ENCODE data around the gene TTR. TPM values are rescaled to one million over a fixed set of nuclear protein-coding genes. Genes with fewer than 3 reads are reported as not detected.

Gene TTR
- polyA plus RNA-seq, 4 donors = 0.63 to 2,731 (median 6.0) TPM

DNA sequence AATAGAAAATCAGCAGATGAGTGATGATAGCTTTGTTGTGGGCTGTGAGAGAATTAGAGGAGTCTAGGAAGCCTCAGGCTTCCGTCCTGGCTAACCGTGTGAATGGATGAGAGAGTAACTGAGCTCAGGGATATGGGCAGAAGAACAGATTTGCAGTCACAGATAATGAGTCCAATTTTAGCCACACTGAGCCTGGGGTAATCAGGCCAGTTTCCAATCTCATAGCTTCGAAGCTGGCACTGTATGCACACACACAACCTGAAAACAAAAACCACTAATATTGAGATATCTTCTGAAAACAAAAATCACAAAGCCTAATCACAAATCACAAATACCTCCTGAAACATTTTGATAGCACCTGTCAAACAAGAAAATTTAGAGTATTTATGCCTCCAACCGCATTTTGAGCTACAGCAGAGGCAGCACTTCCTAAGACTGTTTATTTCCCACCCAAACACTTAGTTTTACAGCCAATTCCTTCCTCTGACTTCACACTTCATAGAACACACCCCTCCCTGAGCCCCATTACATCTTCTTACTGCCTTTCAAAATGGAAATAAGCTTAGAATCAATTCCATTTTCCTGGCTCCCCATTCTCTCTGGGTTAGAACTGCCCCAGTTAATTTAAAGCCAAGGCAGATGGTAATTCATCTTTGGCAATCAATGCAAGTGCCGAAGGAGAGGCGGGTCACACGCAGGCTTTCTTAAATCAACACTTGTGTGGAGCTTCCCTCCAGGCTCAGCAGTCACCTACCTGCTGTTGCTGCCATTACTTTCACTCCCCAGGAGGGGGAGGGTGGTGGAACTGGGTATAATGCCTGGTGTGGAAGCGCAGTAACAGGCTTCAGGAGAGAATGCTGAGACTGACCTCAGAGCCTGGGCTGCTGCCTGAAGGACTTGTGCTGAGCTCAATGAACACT, 18.9 kb downstream of the TTR start:
- DNase-seq (peak; percentile 77 to 80), FAIRE-seq (no peak)
- Histone ChIP-seq H3K27ac (ENCODE audit: low read depth in 1 of 3, low read length in 2 of 3) (no peak overlapping the region), H3K36me3 (ENCODE audit: control insufficient read depth in 3 of 3, insufficient read depth in 2 of 3, low read depth in 1 of 3, low read length in 3 of 3) (no peaks in the 10 kb centered on the region), H3K27me3 (ENCODE audit: control insufficient read depth in 3 of 3, insufficient read depth in 3 of 3, low read length in 3 of 3) (no peaks in the 10 kb centered on the region), H3K4me1 (ENCODE audit: control insufficient read depth in 3 of 3, insufficient read depth in 2 of 3, low read depth in 1 of 3, low read length in 2 of 3) (peaks cover 0 to 3% (median 0%) of the 10 kb centered on the region in 3 donors), H3K4me3 (ENCODE audit: low read depth in 1 of 3, low read length in 3 of 3) (no peak overlapping the region), H3K9me3 (ENCODE audit: control insufficient read depth in 2 of 2, insufficient read depth in 1 of 2, low read depth in 1 of 2, low read length in 1 of 2) (no peaks in the 10 kb centered on the region)
- 48 to 54% (median 54%) methylated on average over 8 of the region's 8 CpGs for WGBS, 3 donors

DNA sequence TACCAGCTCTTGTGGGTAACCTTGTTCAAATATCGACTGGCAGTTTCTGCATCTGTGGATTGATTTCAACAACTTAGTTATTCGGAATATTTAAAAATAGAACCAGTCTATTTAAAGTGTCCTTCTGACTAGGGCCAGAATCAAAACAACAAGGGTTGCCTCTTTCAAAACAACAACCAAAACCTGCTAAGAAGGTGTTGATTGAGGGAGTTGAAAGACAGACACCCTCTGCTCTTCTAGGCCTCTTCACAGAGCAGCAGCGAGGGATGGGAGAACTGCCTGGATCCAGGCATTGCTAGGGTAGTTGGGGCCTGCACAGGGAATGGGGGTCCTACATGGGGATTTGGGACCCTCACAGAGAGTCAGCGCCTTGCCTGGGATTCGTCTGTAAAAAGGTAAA, 19.8 kb downstream of the TTR start:
- 85 to 91% (median 90%) methylated on average over 5 of the region's 5 CpGs for WGBS, 3 donors
- Histone ChIP-seq H3K4me3 (ENCODE audit: low read depth in 1 of 3, low read length in 3 of 3) (no peak overlapping the region), H3K27ac (ENCODE audit: low read depth in 1 of 3, low read length in 2 of 3) (no peak overlapping the region), H3K36me3 (ENCODE audit: control insufficient read depth in 3 of 3, insufficient read depth in 2 of 3, low read depth in 1 of 3, low read length in 3 of 3) (no peaks in the 10 kb centered on the region), H3K4me1 (ENCODE audit: control insufficient read depth in 3 of 3, insufficient read depth in 2 of 3, low read depth in 1 of 3, low read length in 2 of 3) (no peaks in the 10 kb centered on the region), H3K27me3 (ENCODE audit: control insufficient read depth in 3 of 3, insufficient read depth in 3 of 3, low read length in 3 of 3) (no peaks in the 10 kb centered on the region), H3K9me3 (ENCODE audit: control insufficient read depth in 2 of 2, insufficient read depth in 1 of 2, low read depth in 1 of 2, low read length in 1 of 2) (no peaks in the 10 kb centered on the region)
- FAIRE-seq = no peak
- DNase-seq = no peak

- H3K9me3 ChIP-seq (ENCODE audit: control insufficient read depth in 2 of 2, insufficient read depth in 1 of 2, low read depth in 1 of 2, low read length in 1 of 2) = no peaks in the 10 kb centered on the region
- H3K36me3 ChIP-seq (ENCODE audit: control insufficient read depth in 3 of 3, insufficient read depth in 2 of 3, low read depth in 1 of 3, low read length in 3 of 3) = no peaks in the 10 kb centered on the region
- no peak overlapping the region for H3K4me3 ChIP-seq (ENCODE audit: low read depth in 1 of 3, low read length in 3 of 3)
- DNase-seq (no peak), FAIRE-seq (no peak)
- no peak overlapping the region for H3K27ac ChIP-seq (ENCODE audit: low read depth in 1 of 3, low read length in 2 of 3)
- WGBS, 3 donors = 60 to 74% (median 63%) methylated on average over 6 of the region's 6 CpGs
- no peaks in the 10 kb centered on the region for H3K4me1 ChIP-seq (ENCODE audit: control insufficient read depth in 3 of 3, insufficient read depth in 2 of 3, low read depth in 1 of 3, low read length in 2 of 3)
- H3K27me3 ChIP-seq (ENCODE audit: control insufficient read depth in 3 of 3, insufficient read depth in 3 of 3, low read length in 3 of 3) = no peaks in the 10 kb centered on the region
Measured at GRCh38 chr18:31612124-31612523, 20.4 kb downstream of the TTR start.

GRCh38 chr18:31614044-31614443, 22.4 kb downstream of the TTR start:
- no peaks in the 10 kb centered on the region for H3K36me3 ChIP-seq (ENCODE audit: control insufficient read depth in 3 of 3, insufficient read depth in 2 of 3, low read depth in 1 of 3, low read length in 3 of 3)
- WGBS, 3 donors = 77 to 89% (median 83%) methylated on average over 2 of the region's 2 CpGs
- H3K4me3 ChIP-seq (ENCODE audit: low read depth in 1 of 3, low read length in 3 of 3) = no peak overlapping the region
- DNase-seq (no peak), FAIRE-seq (no peak)
- no peaks in the 10 kb centered on the region for H3K4me1 ChIP-seq (ENCODE audit: control insufficient read depth in 3 of 3, insufficient read depth in 2 of 3, low read depth in 1 of 3, low read length in 2 of 3)
- H3K27ac ChIP-seq (ENCODE audit: low read depth in 1 of 3, low read length in 2 of 3) = no peak overlapping the region
- H3K27me3 ChIP-seq (ENCODE audit: control insufficient read depth in 3 of 3, insufficient read depth in 3 of 3, low read length in 3 of 3) = no peaks in the 10 kb centered on the region
- no peaks in the 10 kb centered on the region for H3K9me3 ChIP-seq (ENCODE audit: control insufficient read depth in 2 of 2, insufficient read depth in 1 of 2, low read depth in 1 of 2, low read length in 1 of 2)

DNA sequence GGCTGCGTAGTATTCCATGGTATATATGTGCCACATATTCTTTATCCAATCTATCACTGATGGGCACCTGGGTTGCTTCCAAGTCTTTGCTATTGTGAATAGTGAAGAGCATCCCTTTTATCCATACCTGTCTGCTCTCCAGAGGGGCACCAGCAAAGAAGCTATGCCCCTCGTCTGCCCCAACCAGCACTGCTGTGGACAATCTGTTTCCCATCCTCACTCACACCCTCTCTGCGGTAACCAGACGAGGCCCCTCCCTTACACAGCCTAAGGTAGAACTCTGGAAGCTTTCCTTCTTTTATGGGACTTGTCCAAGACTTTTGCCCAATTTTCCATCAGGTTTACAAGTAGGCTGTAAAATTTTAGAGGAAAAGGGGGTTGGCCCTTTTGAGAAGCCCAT, 24.9 kb downstream of the TTR start:
- FAIRE-seq (no peak), DNase-seq (no peak)
- 85 to 92% (median 88%) methylated on average over 4 of the region's 4 CpGs for WGBS, 3 donors
- Histone ChIP-seq H3K27me3 (ENCODE audit: control insufficient read depth in 3 of 3, insufficient read depth in 3 of 3, low read length in 3 of 3) (no peaks in the 10 kb centered on the region), H3K36me3 (ENCODE audit: control insufficient read depth in 3 of 3, insufficient read depth in 2 of 3, low read depth in 1 of 3, low read length in 3 of 3) (no peaks in the 10 kb centered on the region), H3K9me3 (ENCODE audit: control insufficient read depth in 2 of 2, insufficient read depth in 1 of 2, low read depth in 1 of 2, low read length in 1 of 2) (no peaks in the 10 kb centered on the region), H3K27ac (ENCODE audit: low read depth in 1 of 3, low read length in 2 of 3) (no peak overlapping the region), H3K4me1 (ENCODE audit: control insufficient read depth in 3 of 3, insufficient read depth in 2 of 3, low read depth in 1 of 3, low read length in 2 of 3) (no peaks in the 10 kb centered on the region), H3K4me3 (ENCODE audit: low read depth in 1 of 3, low read length in 3 of 3) (no peak overlapping the region)

DNA sequence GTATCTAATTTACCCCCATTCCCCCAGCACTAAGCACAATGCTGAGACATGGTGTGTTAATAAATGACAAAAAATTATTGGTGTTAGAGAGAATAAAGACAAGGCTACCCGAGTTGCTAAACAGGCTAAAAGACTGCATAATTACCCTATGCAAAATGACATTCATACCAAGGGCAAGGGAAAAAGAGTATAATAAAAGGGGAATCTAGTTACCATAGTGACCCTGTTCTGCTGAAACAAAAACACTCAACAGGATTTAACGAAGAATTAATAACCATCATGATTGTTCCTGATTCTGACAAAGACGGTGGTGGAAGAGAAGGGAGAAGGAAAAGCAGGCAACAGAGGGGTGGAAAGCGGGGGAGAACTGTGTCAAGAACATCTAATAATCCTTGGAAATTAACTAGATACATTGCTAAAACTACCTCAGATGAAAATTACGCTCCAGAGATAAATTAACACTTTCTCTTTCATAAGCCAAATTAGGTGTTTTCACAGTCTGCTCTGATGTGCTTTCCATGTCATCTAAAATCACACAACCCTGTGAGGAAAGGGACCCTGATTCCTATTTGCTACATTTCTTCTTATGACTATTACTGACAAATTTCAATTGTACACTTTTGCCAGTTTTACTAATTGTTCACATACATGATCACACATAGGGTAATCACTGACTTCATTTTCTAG, 25.5 kb downstream of the TTR start:
- H3K4me3 ChIP-seq (ENCODE audit: low read depth in 1 of 3, low read length in 3 of 3) = no peak overlapping the region
- H3K4me1 ChIP-seq (ENCODE audit: control insufficient read depth in 3 of 3, insufficient read depth in 2 of 3, low read depth in 1 of 3, low read length in 2 of 3) = no peaks in the 10 kb centered on the region
- FAIRE-seq (no peak), DNase-seq (peak in 1 of 2 donors; percentile 18)
- no peaks in the 10 kb centered on the region for H3K9me3 ChIP-seq (ENCODE audit: control insufficient read depth in 2 of 2, insufficient read depth in 1 of 2, low read depth in 1 of 2, low read length in 1 of 2)
- H3K27me3 ChIP-seq (ENCODE audit: control insufficient read depth in 3 of 3, insufficient read depth in 3 of 3, low read length in 3 of 3) = no peaks in the 10 kb centered on the region
- WGBS, 3 donors = 31 to 52% (median 36%) methylated on average over 5 of the region's 5 CpGs
- H3K36me3 ChIP-seq (ENCODE audit: control insufficient read depth in 3 of 3, insufficient read depth in 2 of 3, low read depth in 1 of 3, low read length in 3 of 3) = no peaks in the 10 kb centered on the region
- H3K27ac ChIP-seq (ENCODE audit: low read depth in 1 of 3, low read length in 2 of 3) = no peak overlapping the region

GRCh38 chr18:31618801-31619200, 27.1 kb downstream of the TTR start:
- FAIRE-seq (no peak), DNase-seq (no peak)
- no peaks in the 10 kb centered on the region for H3K9me3 ChIP-seq (ENCODE audit: control insufficient read depth in 2 of 2, insufficient read depth in 1 of 2, low read depth in 1 of 2, low read length in 1 of 2)
- H3K36me3 ChIP-seq (ENCODE audit: control insufficient read depth in 3 of 3, insufficient read depth in 2 of 3, low read depth in 1 of 3, low read length in 3 of 3) = no peaks in the 10 kb centered on the region
- no peak overlapping the region for H3K27ac ChIP-seq (ENCODE audit: low read depth in 1 of 3, low read length in 2 of 3)
- H3K4me1 ChIP-seq (ENCODE audit: control insufficient read depth in 3 of 3, insufficient read depth in 2 of 3, low read depth in 1 of 3, low read length in 2 of 3) = no peaks in the 10 kb centered on the region
- H3K27me3 ChIP-seq (ENCODE audit: control insufficient read depth in 3 of 3, insufficient read depth in 3 of 3, low read length in 3 of 3) = no peaks in the 10 kb centered on the region
- 91 to 93% (median 93%) methylated on average over 5 of the region's 5 CpGs for WGBS, 3 donors
- H3K4me3 ChIP-seq (ENCODE audit: low read depth in 1 of 3, low read length in 3 of 3) = no peak overlapping the region

GRCh38 chr18:31619291-31619690, 27.6 kb downstream of the TTR start:
- no peaks in the 10 kb centered on the region for H3K4me1 ChIP-seq (ENCODE audit: control insufficient read depth in 3 of 3, insufficient read depth in 2 of 3, low read depth in 1 of 3, low read length in 2 of 3)
- FAIRE-seq (no peak), DNase-seq (no peak)
- H3K4me3 ChIP-seq (ENCODE audit: low read depth in 1 of 3, low read length in 3 of 3) = no peak overlapping the region
- no peaks in the 10 kb centered on the region for H3K27me3 ChIP-seq (ENCODE audit: control insufficient read depth in 3 of 3, insufficient read depth in 3 of 3, low read length in 3 of 3)
- H3K36me3 ChIP-seq (ENCODE audit: control insufficient read depth in 3 of 3, insufficient read depth in 2 of 3, low read depth in 1 of 3, low read length in 3 of 3) = no peaks in the 10 kb centered on the region
- no peaks in the 10 kb centered on the region for H3K9me3 ChIP-seq (ENCODE audit: control insufficient read depth in 2 of 2, insufficient read depth in 1 of 2, low read depth in 1 of 2, low read length in 1 of 2)
- H3K27ac ChIP-seq (ENCODE audit: low read depth in 1 of 3, low read length in 2 of 3) = no peak overlapping the region
